ENCODE results near the gene PRELID3B.

GRCh38 chr20:59048681-59049030 lies 6.1 kb upstream of the PRELID3B start:
- TF ChIP-seq POLR2A (IDR thresholded peaks at IDR 0.05) (no peak), CTCF (IDR thresholded peaks at IDR 0.05) (no peak)
